ENCODE measurements around the gene KIF7.

The KIF7 gene

DNA sequence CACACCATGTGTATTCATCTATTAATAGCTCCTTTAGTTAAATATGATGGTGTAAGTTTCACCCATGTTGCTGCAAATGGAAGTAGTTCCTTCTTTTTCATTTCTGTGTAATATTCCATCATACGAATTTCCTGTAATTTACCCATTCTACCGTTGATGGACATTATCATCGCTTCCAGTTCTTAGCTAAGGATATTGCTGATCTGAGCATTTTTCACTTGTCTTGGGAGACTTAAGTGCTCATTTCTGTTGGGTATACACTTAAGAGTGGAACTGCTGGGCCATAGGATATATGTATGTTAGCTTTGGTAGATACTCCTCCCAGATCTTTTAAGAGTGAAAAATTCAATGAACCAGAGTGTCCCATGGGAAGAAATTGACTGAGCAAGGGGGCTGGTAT, 12.9 kb upstream of the KIF7 start:
- no peak for DNase-seq

GRCh38 chr15:89667706-89667960, 12.4 kb upstream of the KIF7 start:
- no peak for DNase-seq

DNA sequence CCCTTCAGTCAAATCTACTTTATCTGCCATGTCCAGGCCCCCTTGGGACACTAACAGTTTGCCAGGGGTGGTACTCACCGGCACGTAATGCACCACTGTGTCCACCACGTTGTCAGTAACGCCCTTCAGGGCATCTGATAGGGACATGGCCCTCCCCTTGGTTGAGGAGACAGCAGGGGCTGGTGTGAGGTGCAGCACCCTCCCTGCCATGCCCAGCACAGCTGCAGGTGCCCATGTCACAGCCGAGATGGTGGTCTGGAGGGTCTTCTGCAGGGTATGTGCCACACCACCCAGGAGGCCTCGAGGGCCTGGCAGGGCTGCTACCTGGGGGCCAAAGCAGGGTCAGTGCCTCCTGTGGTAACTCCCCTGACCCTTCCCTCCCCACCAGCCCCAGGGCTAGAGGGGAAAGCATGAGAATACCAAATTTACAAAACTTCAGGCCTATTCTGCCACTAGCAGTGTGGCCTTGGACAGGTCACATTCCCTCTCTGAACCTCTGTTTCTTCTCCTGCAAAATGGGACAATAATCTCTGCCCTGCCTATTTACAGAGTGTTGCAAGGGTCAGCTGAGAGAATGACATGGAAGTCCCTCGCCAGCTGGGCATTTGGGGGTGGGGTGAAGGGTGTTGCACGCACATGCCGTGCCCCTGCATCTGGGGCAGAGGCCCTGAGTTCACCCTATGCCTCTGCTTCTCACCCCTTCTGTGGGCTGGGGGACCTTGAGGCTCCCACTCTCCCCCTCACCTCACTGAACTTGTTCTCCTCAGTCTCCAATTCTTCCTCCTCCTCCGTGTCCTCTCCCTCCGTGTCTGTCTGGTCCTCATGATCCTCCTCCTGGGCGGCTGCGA, 11.8 kb upstream of the KIF7 start:
- DNase-seq: no peak

GRCh38 chr15:89666184-89666857, 11.1 kb upstream of the KIF7 start:
- no peak for DNase-seq

- no peak for DNase-seq
Observed at GRCh38 chr15:89665449-89666181, 10.3 kb upstream of the KIF7 start.

DNA sequence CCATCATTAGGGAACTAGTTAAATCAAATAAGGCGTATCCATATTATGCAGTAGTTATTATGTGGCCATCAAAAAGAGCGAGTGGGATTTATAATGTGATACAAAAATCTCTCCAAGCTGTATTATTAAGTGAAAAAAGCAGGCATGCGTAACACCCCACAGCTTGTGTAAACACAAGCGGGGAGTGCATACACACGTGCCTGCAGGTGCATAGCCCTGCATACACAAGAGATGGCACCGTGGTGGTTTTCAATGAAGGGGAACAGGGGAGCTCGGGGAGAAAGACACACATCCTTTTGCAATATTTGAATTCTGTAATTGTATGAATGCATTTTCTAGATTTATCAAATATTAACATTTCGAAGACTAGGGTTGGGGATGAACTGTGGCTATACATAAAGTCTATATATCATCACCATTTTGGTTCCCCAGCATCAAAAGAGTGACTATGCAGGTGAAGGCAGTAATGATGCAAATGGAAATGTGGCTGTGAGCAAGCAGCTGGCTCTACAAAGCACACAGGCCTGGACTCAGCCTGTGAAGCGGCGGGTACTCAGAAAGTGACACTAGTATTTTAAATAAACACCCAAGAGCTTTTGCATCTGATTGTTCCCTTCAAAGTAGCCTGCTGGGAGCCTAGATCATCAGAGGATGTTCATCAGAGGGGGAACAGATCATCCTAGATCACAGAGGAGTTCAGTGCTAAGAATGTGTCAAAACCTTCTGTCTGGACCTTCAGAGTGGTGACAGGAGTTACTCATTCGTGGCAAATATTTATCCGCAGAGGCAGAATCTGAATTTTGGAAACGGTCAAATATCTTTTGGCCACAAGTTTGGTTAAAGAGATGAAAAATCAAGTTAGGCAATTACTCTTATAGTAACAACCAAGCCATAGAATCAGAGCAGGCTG, 9.4 kb upstream of the KIF7 start:
- no peak for DNase-seq

DNA sequence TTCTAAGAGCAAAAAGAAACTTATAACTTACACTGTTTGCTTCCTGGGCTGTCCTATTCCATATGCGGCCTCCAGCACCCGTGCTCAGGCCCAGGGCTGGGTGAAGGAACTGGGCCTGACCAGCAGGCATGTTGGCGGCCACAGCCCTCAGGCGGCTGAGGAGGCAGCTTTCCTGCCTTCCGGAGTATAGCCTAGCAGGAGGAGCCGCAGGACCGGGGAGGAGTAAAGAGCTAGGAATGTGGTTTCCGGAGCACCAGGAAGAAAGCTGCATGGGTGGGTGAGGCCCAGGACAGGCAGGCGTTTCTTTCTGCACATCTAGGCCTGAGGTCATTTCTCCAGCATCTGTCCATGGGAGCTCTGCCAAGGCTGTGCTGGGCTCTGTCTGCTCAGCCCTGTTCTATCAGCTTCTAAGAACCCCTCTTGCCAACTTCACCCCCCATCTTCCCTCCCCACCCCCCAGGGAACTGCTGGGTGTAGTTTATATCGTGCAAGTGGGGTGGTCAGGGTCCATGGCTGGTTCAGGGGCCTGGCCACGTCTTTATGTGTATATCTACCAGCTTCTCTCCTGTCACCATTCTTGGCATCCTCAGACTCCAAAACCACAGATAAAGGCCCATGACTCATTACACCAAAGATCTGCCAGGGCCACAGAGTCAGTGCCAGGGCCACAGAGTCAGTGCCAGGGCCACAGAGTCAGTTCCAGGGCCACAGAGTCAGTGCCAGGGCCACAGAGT, 7.8 kb upstream of the KIF7 start:
- no peak for DNase-seq

DNA sequence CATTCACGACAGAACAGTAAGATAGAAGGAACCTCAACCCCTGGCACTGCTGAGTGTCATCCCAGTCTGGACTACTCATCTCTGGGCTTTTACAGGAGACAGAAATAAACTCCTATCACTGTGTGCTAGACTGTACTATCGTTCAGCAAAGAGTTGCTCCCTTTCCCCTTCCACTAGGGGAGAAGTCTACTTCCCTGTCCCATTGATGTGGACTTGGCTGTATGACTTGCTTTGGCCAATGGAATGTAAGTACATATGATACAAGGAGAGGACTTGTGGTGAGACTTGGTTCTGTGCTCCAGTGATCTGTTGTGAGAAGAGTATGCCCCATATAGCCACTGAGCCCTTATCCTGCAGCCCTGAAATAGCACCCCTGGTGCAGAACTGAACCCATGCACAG, 5.3 kb upstream of the KIF7 start:
- DNase-seq: no peak

- no peak for DNase-seq
Observed at GRCh38 chr15:89659295-89659694, 4.0 kb upstream of the KIF7 start.

DNA sequence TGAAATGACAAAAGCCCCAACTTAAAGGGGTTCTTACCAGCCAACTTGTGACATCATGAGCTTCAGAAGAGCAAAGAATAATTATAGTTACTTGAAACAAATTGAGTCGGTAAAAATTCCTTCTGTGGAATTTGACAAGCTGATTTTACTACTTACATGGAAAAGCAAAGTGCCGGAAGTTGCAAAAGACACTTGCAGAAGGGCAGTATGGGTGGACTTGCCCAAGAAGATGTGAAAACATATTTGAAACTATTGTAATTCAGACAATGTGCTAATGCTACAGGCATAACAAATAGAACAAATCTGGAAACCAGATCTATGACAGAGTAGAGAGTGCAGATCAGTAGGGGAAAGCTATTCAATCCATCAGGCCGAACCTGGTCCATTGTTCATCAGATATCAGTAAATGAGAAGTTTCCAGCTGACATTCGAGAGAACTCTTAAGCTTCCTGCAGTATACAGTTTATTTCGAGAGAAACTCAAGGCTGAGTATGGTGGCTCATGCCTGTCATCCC, 2.5 kb upstream of the KIF7 start:
- no peak for DNase-seq

DNA sequence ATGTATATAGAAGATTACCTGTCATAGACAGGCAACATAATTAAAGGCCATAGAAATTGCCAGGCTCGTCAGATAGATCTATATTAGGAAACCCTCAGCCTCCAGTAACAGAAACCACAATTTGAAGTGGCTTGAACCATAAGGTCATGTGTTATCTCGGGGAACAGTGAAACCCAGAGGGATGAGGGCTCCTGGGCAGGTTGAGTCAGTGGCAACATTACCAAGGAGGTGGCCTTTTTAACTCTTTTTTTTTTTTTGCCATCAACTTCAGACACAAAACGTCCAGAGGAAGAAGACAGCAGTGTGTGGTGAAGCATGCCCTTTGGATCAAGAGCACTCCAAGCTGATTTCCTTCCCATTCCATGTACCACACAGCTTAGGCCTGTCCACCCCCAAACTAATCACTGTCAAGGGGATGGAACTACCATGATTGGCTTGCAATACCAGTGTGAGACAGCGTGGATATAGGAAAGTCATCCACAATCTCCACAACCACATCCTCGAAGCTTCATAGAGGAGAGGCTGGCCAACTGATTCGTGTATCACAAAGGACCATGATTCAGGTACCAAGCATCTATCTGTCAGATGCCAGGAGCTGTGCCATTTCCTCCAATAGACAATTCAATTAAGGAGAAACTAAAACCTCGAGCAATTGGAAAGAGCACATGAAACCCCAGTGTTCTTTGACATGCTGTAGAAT, 999 bp upstream of the KIF7 start:
- DNase-seq: no peak

GRCh38 chr15:89654301-89654761, 936 bp downstream of the KIF7 start:
- no peak for DNase-seq

- no peak for DNase-seq
Observed at GRCh38 chr15:89653578-89653977, 1.7 kb downstream of the KIF7 start.

GRCh38 chr15:89652666-89653065, 2.6 kb downstream of the KIF7 start:
- no peak for DNase-seq

DNA sequence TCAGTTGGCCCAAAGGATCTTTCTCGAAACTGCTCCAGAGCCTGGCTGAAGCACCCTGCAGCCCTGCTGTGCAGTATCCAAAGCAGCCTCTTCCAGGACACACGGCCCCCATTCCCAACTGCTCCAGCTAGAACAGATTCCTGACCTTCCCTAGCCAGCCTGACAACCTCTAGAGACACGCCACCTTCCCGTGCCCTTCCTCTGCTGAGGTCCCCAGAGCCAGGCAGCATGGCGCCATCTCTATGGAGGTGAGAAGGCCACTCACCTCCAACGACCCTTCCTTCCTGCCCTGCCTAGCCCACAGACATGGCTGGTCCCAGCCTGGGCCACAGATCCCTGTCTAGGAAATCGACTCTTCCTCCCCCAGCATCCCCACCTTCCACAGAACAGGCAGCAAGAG, 3.1 kb downstream of the KIF7 start:
- no peak for DNase-seq

DNA sequence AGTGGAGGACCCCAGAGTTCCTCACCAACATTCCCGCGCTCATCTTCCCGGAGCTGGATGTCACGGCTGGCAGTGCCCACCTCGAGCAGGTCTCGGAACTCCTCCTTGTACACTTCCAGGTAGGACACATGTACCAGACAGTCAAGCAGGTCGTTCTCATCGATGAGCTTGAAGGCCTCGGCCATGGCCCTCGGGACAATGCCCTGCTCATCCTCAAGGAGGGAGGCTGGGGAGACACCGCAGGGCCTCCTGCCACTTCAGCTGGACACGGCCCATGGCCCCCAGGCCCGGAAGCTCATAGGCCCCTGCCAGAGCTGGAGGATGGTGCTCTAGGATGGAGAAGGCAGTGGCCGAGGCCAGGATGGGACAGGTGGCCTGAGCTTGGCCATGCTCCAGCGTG, 5.6 kb downstream of the KIF7 start:
- DNase-seq: no peak

DNA sequence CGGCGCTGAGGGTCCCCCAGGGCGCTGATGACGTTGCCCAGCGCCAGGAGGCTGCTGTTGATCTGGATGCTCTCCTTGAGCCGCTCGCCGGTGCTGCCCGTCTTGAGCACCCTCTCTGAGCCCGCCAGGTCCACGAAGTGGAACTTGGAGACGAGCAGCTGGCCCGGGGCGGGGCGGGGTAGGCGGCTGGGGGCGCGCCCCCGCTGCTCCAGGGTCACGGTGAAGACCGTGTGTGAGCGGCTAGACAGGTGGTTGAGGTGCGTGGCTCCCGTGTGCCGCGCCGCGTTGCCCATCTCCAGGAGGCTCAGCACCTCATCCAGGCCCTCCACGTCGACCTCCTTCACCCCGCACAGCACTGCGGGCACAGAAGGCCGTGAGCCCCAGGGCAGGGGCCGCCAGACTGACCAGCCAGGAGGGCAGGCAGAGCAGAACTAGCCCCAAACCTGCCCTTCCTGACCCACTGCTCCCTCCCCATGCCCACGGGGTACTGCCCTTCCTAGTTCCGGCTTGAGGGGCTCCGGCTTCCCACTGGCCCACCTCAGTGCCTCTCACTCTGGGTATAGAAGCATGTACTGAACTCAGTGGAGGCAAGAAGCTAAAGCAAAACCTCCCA, 6.1 kb downstream of the KIF7 start:
- no peak for DNase-seq

DNA sequence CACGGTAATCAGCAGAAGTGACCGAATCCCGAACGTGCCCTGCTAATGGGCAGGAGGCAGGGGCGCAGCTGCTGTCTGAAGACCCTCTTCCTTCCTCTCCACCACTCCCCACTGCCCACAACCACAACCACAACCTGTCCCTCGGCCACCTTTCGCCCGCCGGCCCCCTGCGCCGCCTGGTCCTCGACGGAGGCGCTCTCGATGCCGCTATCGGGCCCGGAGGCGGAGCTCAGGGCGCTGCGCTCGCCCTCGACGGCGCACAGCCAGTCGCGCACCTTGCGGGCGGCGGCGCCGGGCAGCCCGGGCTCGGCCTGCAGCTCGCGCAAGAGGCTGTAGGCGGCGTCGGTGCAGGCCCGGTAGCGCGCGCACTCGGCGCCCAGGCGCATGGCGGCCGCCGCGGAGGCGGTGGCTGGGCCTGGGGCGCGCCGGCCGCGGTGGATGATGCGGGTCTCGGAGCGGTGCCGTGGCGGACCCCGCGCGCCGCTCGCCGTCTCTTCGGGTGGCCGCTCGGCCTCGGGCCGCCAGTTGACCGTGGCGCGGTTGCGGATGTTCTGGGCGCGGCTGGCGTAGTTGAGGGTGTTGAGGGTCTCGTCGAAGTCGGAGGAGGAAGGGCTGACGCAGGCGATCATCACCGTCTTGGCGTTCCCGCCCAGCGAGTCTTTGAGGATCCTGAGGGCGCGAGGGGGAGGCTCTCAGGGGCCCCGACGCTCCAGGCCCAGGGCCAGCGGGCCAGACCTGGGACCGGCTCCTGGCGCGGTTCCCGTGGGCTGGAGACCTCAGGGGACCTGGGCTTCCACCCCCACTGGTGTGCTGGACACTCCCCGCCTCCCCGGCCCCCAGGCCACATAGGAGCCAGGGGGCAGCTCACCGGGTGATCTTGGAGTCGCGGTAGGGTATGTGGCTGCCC, 6.9 kb downstream of the KIF7 start:
- DNase-seq: no peak

DNA sequence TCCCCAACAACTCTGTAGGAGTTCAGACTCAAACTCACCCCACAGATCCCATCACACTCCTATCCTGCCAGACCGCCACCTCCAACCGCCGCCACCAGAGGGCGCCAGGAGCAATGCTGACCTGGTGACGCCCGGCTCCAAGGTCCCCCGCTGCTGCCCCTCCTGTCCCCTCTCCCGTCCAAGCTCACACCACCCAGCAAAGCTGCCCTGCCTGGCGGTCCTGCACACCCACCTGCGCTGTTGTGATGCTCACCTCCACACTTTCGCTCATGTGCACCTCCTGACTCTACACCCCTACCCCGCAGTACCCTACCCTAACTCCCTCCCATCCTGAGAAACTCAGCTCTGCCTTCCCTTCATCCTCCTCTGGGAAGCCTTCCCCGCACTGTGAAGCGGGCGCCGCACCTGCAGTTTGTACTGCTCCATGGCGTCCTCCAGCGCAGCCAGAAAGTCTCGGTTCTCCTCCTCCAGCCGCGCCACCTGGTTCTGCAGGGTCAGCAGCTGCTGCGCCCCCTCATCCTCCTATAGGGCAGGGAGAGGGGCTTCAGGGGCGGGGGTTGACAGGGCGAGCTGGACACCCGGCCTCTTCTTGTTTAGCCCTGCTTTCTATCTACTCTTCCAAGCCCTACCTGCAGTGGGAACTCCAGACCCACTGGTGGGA, 7.9 kb downstream of the KIF7 start:
- peak; percentile 68 for DNase-seq
